Cerebellar nuclear complex (tissue), 1 donor: Measurements from ENCODE around the gene IL15RA.
"Not testable (repeated sequence)": the region's sequence is repeated elsewhere in the genome, so short reads cannot be mapped to it uniquely, and the experiment has no call there.

Experiments
- DNase-seq, 2 experiments: peaks; one replicate each; lab custom pipeline; 2025; lab: John Stamatoyannopoulos, UW

The IL15RA gene

GRCh38 chr10:5970066-5970465 lies 7.3 kb downstream of the IL15RA start:
- DNase-seq: no peak

- DNase-seq: no peak
Observed at GRCh38 chr10:5968681-5969453, 8.5 kb downstream of the IL15RA start.

GRCh38 chr10:5968037-5968680 lies 9.2 kb downstream of the IL15RA start:
- DNase-seq: no peak

GRCh38 chr10:5965266-5965665 lies 12.1 kb downstream of the IL15RA start:
- DNase-seq: no peak

- no peak for DNase-seq
Observed at GRCh38 chr10:5964736-5965135, 12.6 kb downstream of the IL15RA start.

- no peak for DNase-seq
Observed at GRCh38 chr10:5963591-5963990, 13.8 kb downstream of the IL15RA start.

- DNase-seq: no peak
Observed at GRCh38 chr10:5963071-5963470, 14.3 kb downstream of the IL15RA start.

GRCh38 chr10:5962358-5962940 lies 14.9 kb downstream of the IL15RA start:
- not testable (repeated sequence) for DNase-seq

- no peak for DNase-seq
Observed at GRCh38 chr10:5961405-5962100, 15.8 kb downstream of the IL15RA start.

GRCh38 chr10:5960973-5961275 lies 16.4 kb downstream of the IL15RA start:
- not testable (repeated sequence) for DNase-seq

GRCh38 chr10:5960070-5960972 lies 17.0 kb downstream of the IL15RA start:
- no peak for DNase-seq

GRCh38 chr10:5959581-5960069 lies 17.7 kb downstream of the IL15RA start:
- no peak for DNase-seq

GRCh38 chr10:5959142-5959541 lies 18.2 kb downstream of the IL15RA start:
- no peak for DNase-seq

GRCh38 chr10:5958675-5959074 lies 18.7 kb downstream of the IL15RA start:
- DNase-seq: no peak

- no peak for DNase-seq
Observed at GRCh38 chr10:5958077-5958476, 19.3 kb downstream of the IL15RA start.

- no peak for DNase-seq
Observed at GRCh38 chr10:5956146-5956936, 21.0 kb downstream of the IL15RA start.

- no peak for DNase-seq
Observed at GRCh38 chr10:5953676-5954075, 23.7 kb downstream of the IL15RA start.

- DNase-seq: no peak
Observed at GRCh38 chr10:5952731-5953385, 24.5 kb downstream of the IL15RA start.

- DNase-seq: no peak
Observed at GRCh38 chr10:5951721-5952407, 25.5 kb downstream of the IL15RA start.
